Measurements from ENCODE around the gene PLEKHF1.

The PLEKHF1 gene

GRCh38 chr19:29675650-29676186 is 10.5 kb downstream of the PLEKHF1 start:
- no peak overlapping the region for H3K4me3 ChIP-seq (ENCODE audit: low read length)
- no peak for DNase-seq (ENCODE audit: low read depth)
- no peak for TF ChIP-seq CTCF (conservative IDR thresholded peaks at IDR 0.05; ENCODE audit: low read depth, low read length)

DNA sequence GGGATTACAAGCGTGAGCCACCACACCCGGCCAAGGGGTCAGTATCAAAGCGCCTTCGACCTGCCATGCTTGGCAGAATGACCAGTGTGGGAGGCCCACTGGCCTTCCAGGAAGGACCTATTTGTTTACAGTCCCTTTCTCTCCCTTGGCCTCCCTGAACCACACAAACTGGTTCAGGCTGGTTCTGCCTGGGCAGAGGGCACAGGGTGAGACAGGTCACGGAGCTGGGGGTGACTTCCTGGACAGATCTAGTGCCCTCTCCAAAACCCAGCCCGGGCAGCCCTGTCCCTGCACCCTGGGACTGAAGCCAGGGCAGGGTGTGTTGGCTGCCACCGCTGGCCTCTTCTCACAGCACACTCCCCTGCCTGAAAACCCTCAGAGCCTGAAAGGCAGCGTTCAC is 11.3 kb downstream of the PLEKHF1 start:
- H3K4me3 ChIP-seq (ENCODE audit: low read length) = no peak overlapping the region
- DNase-seq (ENCODE audit: low read depth) = no peak
- TF ChIP-seq CTCF (conservative IDR thresholded peaks at IDR 0.05; ENCODE audit: low read depth, low read length) = no peak

- no peak for DNase-seq (ENCODE audit: low read depth)
- H3K4me3 ChIP-seq (ENCODE audit: low read length) = no peak overlapping the region
Observed at GRCh38 chr19:29677001-29677817, 11.9 kb downstream of the PLEKHF1 start.

GRCh38 chr19:29678484-29679106 is 13.3 kb downstream of the PLEKHF1 start:
- no peak overlapping the region for H3K4me3 ChIP-seq (ENCODE audit: low read length)
- DNase-seq (ENCODE audit: low read depth) = no peak
- no peak for TF ChIP-seq CTCF (conservative IDR thresholded peaks at IDR 0.05; ENCODE audit: low read depth, low read length)

More at GRCh38 chr19:29677001-29677817, 11.9 kb downstream of the PLEKHF1 start:
- TF ChIP-seq CTCF (conservative IDR thresholded peaks at IDR 0.05; ENCODE audit: low read depth, low read length) = no peak

DNA sequence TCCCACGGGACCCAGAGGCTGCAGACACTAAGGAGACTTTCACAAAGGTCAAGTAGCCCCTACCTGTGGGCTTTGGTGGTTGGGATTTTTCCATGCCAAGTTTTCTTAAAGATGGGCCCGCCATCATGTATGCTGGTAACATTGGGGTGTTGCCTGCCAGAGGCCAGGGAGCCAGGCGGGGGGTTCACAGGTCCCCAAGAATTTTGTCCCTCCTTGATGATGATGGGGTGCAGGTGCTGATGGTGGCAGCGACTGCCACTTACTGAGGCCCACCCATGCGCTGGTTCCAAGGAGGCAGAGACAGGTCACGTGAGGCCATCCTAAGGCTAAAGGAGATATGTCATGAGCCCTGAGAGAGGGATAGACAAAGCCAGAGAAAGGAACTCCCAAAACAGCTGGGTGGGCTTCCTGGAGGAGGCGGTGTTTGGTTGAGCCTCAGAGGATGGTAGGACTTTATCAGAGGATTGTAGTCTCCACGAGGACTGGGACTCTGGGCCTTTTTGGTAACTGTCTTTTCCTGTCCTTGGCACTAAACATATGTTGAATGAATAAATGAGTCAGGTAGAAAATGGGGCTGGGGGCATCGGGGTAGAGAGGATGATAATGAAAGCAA is 14.4 kb downstream of the PLEKHF1 start:
- no peak for DNase-seq (ENCODE audit: low read depth)
- H3K4me3 ChIP-seq (ENCODE audit: low read length) = no peak overlapping the region
- no peak for TF ChIP-seq CTCF (conservative IDR thresholded peaks at IDR 0.05; ENCODE audit: low read depth, low read length)

GRCh38 chr19:29680447-29680846 is 15.2 kb downstream of the PLEKHF1 start:
- DNase-seq (ENCODE audit: low read depth) = no peak
- no peak for TF ChIP-seq CTCF (conservative IDR thresholded peaks at IDR 0.05; ENCODE audit: low read depth, low read length)
- H3K4me3 ChIP-seq (ENCODE audit: low read length) = no peak overlapping the region

Measured in retinal pigment epithelial cell (primary cell).